ENCODE results near the gene TIPARP.
"Not testable (repeated sequence)": the region's sequence is repeated elsewhere in the genome, so short reads cannot be mapped to it uniquely, and the experiment has no call there.

The TIPARP gene

DNA sequence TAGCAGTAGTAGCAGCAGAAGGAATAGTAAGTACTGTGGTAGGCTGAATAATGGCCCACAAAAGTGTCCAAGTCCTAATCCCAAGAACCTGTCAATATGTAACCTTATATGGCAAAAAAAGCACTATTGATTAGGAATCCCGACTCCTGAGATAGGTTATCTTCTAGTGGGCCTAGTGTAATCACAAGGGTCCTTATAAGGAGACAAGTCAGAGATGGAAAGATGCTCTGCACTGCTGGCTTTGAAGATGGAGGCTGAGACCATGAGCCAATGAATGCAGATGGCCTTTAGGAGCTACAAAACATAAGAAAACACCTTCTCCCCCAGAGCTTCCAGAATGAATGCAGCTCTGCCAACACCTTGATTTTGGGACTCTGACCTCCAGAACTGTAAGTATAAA lies 36.0 kb downstream of the TIPARP start:
- no peak for DNase-seq (ENCODE audit: low read depth, low spot score)

DNA sequence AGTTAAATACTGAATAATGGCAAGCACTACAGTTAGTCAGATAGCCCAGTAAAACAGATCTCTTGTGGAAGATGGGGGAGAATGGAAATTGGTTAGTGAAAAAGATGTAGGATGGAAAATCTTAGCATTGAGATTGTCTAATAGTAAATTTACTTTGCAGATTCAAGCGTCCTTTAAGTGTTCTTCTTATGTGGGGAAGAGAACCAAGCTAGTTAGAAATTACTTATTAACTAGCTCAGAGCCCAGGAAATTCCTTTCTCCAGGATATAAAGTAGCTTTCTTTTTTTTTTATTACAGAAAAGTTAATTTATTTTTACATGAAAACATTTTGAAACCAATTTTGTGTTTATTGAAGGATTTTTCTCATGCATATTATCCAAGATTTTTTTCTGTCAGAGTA lies 36.7 kb downstream of the TIPARP start:
- no peak for DNase-seq (ENCODE audit: low read depth, low spot score)

GRCh38 chr3:156711944-156712343 lies 37.6 kb downstream of the TIPARP start:
- DNase-seq (ENCODE audit: low read depth, low spot score) = not testable (repeated sequence)

GRCh38 chr3:156716105-156716862 lies 41.9 kb downstream of the TIPARP start:
- no peak for DNase-seq (ENCODE audit: low read depth, low spot score)

GRCh38 chr3:156718622-156719306 lies 44.4 kb downstream of the TIPARP start:
- no peak for DNase-seq (ENCODE audit: low read depth, low spot score)

DNA sequence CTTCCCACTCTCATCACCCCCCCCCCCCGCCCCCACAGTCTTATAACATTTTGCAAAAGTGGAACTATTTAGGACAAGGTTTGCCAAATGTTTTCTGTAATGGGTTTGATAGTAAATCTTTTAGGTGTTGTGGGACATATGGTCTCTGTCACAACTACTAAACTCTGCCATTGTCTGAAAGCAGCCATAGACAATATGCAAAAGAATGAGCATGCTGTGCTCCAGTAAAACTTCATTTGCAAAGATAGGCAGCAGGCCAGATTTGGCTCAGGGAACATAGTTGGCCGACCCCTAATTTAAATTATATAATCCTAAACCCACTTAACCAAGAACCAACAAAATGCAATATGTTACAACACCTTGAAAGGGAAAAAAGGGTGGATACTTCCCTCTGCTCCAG lies 46.4 kb downstream of the TIPARP start:
- no peak for DNase-seq (ENCODE audit: low read depth, low spot score)

GRCh38 chr3:156721687-156722618 lies 47.6 kb downstream of the TIPARP start:
- no peak for DNase-seq (ENCODE audit: low read depth, low spot score)

- no peak for DNase-seq (ENCODE audit: low read depth, low spot score)
Observed at GRCh38 chr3:156723182-156723619, 48.8 kb downstream of the TIPARP start.

DNA sequence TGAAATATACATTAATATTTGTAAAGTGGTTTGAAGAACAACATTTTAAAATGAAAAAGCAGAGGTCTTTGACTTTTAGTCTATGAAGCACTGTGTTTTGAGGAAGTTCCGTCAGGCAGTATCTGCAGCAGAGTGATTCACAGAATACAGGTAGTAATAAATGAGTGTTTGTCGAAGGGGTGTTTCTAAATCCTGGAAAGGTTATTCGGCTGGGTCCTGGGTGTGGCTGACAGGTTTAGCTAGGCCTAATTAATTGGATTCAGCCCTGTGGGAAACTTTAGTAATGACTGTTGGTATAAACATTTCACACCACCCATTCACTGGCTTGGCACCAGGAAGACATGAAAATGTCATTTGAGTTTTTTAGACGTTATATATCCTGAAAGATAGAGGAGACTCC lies 51.3 kb downstream of the TIPARP start:
- DNase-seq (ENCODE audit: low read depth, low spot score) = no peak

DNA sequence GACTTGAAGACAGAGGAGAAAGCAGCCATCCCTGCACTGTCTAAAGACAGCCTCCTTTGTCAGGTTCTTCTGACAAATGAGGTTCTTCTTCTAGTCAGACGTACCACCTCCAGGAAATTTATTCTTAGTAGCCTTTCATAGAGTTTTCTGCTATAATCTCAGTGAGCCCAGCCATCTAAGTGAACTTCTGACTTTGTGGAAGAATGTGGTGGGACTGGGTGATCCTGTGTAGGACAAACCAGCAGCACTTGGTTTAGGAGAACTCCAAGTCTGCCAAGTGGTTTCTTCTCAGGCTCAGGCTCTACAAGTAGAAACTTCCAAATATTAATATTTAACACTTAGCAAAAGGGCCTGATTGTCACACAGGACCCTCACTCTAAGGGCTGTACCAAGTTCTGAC lies 52.1 kb downstream of the TIPARP start:
- DNase-seq (ENCODE audit: low read depth, low spot score) = no peak

- no peak for DNase-seq (ENCODE audit: low read depth, low spot score)
Observed at GRCh38 chr3:156727519-156728205, 53.3 kb downstream of the TIPARP start.

DNA sequence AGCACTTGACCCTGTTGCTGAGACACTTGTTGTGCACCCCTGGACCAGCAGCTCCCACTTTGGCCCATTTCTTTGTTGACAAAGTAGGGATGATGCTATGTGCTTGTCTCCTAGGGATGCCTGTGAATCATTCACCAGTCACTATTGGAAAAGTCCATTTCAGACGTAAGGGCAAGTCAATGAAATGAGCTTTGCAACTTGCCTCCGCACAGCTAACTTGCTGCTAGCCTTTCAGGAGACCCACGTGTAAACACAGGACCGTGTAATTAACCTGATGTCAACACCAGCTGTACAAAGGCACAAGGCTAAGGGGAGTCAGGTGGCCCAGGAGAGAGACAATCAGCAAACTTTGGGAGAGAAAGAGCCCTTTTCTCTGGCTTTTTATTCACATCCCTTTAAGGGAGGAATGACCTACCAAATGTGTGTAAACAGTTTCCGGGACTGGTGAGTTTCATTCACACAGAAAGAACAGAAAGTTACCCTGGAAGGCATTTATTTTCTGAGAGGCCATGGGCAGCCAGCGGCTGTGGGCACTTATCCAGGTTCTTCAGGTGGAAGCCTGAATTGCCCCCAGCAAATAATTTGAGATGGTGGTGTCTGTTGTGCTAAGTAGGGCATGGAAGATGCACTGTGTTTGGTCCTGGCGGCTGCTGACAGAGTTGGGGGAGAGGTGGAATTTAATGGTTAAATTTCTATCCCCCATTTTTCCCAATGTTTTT lies 54.0 kb downstream of the TIPARP start:
- DNase-seq (ENCODE audit: low read depth, low spot score) = no peak

- DNase-seq (ENCODE audit: low read depth, low spot score) = no peak
Observed at GRCh38 chr3:156729460-156730179, 55.2 kb downstream of the TIPARP start.

DNA sequence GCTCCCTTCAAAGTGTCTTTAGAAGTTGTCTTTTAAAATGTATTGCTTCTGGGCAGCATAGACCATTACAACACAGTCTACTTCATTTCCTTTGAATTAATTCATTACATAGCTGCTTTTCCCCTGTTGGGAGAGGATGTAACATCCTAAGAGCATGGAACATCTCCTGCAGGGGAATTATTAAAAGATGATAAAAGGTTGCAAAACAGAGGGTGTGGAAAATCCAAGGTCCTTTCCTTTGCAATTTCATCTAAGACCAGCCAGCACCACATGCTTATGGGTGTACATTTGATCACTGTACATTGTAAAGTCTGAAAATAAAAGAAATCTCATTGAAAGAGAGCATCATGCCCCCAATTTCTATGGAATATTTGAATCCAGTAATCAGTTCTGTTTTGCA lies 57.4 kb downstream of the TIPARP start:
- no peak for DNase-seq (ENCODE audit: low read depth, low spot score)

- DNase-seq (ENCODE audit: low read depth, low spot score) = no peak
Observed at GRCh38 chr3:156732261-156732660, 57.9 kb downstream of the TIPARP start.

- no peak for DNase-seq (ENCODE audit: low read depth, low spot score)
Observed at GRCh38 chr3:156732715-156733421, 58.5 kb downstream of the TIPARP start.

GRCh38 chr3:156734661-156735060 lies 60.3 kb downstream of the TIPARP start:
- DNase-seq (ENCODE audit: low read depth, low spot score) = not testable (repeated sequence)

- no peak for DNase-seq (ENCODE audit: low read depth, low spot score)
Observed at GRCh38 chr3:156735471-156735870, 61.1 kb downstream of the TIPARP start.

DNA sequence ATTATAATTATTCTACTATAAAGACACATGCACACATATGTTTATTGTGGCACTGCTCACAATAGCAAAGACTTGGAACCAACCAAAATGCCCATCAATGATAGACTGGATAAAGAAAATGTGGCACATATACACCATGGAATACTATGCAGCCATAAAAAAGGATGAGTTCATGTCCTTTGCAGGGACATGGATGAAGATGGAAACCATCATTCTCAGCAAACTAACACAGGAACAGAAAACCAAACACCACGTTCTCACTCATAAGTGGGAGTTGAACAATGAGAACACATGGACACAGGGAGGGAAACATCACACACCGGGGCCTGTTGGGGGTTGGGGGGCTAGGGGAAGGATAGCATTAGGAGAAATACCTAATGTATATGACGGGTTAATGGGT lies 62.7 kb downstream of the TIPARP start:
- not testable (repeated sequence) for DNase-seq (ENCODE audit: low read depth, low spot score)

GRCh38 chr3:156738251-156738650 lies 63.9 kb downstream of the TIPARP start:
- DNase-seq (ENCODE audit: low read depth, low spot score) = no peak

Data from brain pericyte (primary cell).